NCI-H2029 (cell line): Measurements from ENCODE around the gene ROR1.

Source experiments
- DNase-seq: peaks from one replicate; lab custom pipeline; 2025; lab: John Stamatoyannopoulos, UW

ROR1 gene

GRCh38 chr1:63773815-63774616 is at the start of gene ROR1:
Gene ROR1, plus strand, starts transcription at chr1:63774017.
- DNase-seq = peak; percentile 85

GRCh38 chr1:63724375-63724899 is 49.4 kb upstream of the ROR1 start:
- no peak for DNase-seq

GRCh38 chr1:63728611-63729226 is 45.1 kb upstream of the ROR1 start:
- peak; percentile 64 for DNase-seq

- no peak for DNase-seq
Measured at GRCh38 chr1:63729227-63729620, 44.6 kb upstream of the ROR1 start.

GRCh38 chr1:63730211-63730610 is 43.6 kb upstream of the ROR1 start:
- peak; percentile 26 for DNase-seq

GRCh38 chr1:63731117-63732043 is 42.4 kb upstream of the ROR1 start:
- DNase-seq = no peak

- no peak for DNase-seq
Measured at GRCh38 chr1:63732666-63733065, 41.2 kb upstream of the ROR1 start.

- no peak for DNase-seq
Measured at GRCh38 chr1:63738772-63739171, 35.0 kb upstream of the ROR1 start.

- DNase-seq = no peak
Measured at GRCh38 chr1:63739452-63739851, 34.4 kb upstream of the ROR1 start.

- DNase-seq = no peak
Measured at GRCh38 chr1:63740432-63740831, 33.4 kb upstream of the ROR1 start.

- no peak for DNase-seq
Measured at GRCh38 chr1:63742526-63742925, 31.3 kb upstream of the ROR1 start.

GRCh38 chr1:63743781-63744180 is 30.0 kb upstream of the ROR1 start:
- DNase-seq = no peak

- DNase-seq = no peak
Measured at GRCh38 chr1:63746129-63746864, 27.5 kb upstream of the ROR1 start.

GRCh38 chr1:63747445-63747844 is 26.4 kb upstream of the ROR1 start:
- DNase-seq = no peak

GRCh38 chr1:63748046-63748580 is 25.7 kb upstream of the ROR1 start:
- DNase-seq = no peak

GRCh38 chr1:63748641-63749040 is 25.2 kb upstream of the ROR1 start:
- no peak for DNase-seq

- no peak for DNase-seq
Measured at GRCh38 chr1:63750721-63751120, 23.1 kb upstream of the ROR1 start.

GRCh38 chr1:63752176-63752575 is 21.6 kb upstream of the ROR1 start:
- DNase-seq = no peak

- DNase-seq = no peak
Measured at GRCh38 chr1:63753591-63753990, 20.2 kb upstream of the ROR1 start.

- DNase-seq = no peak
Measured at GRCh38 chr1:63756839-63757238, 17.0 kb upstream of the ROR1 start.

- no peak for DNase-seq
Measured at GRCh38 chr1:63757334-63757733, 16.5 kb upstream of the ROR1 start.
